ENCODE results near the gene TMEM128.
"Not testable (repeated sequence)": the region's sequence is repeated elsewhere in the genome, so short reads cannot be mapped to it uniquely, and the experiment has no call there.

TMEM128 gene

DNA sequence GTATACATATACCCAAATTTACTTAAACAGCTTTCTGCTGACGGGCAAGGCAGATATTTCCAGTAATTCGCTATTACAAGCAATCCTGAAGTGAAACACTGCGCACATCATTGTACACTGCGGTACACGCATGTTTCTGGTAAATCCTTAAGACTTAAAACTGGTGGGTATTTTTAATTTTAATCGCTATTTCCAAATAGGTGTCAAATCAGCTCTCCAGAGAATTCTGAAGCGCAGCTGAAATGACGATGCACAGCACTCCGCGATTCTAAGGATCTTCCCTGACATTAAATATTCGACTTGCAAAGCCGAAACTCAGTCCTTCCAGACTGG, 361 bp downstream of the TMEM128 start:
- Histone ChIP-seq H3K27me3 (ENCODE audit: insufficient read depth, low read length, poor library complexity, severe bottlenecking) (no peaks in the 10 kb centered on the region), H3K9me2 (replicated peaks; ENCODE audit: low read depth, low read length) (no peaks in the 10 kb centered on the region), H3F3A (ENCODE audit: low read depth) (no peaks in the 10 kb centered on the region), H4K20me1 (ENCODE audit: insufficient read depth, low read length, poor library complexity, severe bottlenecking) (no peaks in the 10 kb centered on the region), H2AFZ (ENCODE audit: low read length) (peak overlapping the region; percentile 92), H3K36me3 (ENCODE audit: insufficient read depth, low read length) (no peaks in the 10 kb centered on the region; the same call in 1 of the 2 replicates), H3K79me2 (ENCODE audit: insufficient read depth, low read length) (peaks cover 31% of the 10 kb centered on the region), H3K9me3 (ENCODE audit: insufficient read depth, low read depth, low read length) (no peaks in the 10 kb centered on the region), H3K4me1 (ENCODE audit: insufficient read depth, low read length, poor library complexity, severe bottlenecking) (peaks cover 21% of the 10 kb centered on the region), H3K4me2 (ENCODE audit: low read depth, low read length, poor library complexity, severe bottlenecking) (peak overlapping the region; percentile 93), H3K4me3 (ENCODE audit: low read length, poor library complexity, severe bottlenecking) (peak overlapping the region; percentile 94), H3K9ac (ENCODE audit: low read depth, low read length, poor library complexity, severe bottlenecking) (peak overlapping the region; percentile 95)
- no peak for TF ChIP-seq EZH2phosphoT487 (IDR thresholded peaks at IDR 0.05; ENCODE audit: borderline replicate concordance)
- TF ChIP-seq, protein P1, sequence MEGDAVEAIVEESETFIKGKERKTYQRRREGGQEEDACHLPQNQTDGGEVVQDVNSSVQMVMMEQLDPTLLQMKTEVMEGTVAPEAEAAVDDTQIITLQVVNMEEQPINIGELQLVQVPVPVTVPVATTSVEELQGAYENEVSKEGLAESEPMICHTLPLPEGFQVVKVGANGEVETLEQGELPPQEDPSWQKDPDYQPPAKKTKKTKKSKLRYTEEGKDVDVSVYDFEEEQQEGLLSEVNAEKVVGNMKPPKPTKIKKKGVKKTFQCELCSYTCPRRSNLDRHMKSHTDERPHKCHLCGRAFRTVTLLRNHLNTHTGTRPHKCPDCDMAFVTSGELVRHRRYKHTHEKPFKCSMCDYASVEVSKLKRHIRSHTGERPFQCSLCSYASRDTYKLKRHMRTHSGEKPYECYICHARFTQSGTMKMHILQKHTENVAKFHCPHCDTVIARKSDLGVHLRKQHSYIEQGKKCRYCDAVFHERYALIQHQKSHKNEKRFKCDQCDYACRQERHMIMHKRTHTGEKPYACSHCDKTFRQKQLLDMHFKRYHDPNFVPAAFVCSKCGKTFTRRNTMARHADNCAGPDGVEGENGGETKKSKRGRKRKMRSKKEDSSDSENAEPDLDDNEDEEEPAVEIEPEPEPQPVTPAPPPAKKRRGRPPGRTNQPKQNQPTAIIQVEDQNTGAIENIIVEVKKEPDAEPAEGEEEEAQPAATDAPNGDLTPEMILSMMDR (conservative IDR thresholded peaks at IDR 0.05; ENCODE audit: low read length): no peak

DNA sequence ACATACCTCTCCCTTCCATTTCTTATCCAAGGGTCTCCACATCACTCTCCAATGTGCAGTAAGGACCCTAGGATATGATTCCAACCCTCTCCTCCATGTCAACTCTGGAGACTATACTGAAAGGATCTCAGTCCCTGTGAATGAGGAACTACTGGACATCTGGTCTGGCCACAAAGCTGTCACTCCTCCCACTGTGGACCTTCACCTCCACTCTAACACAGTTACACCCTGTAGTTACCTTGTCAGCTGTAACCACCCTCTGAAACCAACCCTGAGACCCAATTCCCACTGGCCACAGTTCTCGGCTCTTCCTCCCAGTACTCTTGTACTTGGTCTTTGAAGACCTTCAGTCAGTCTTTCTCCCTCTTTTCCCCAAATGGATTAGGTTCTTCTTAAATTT, 2.9 kb downstream of the TMEM128 start:
- Histone ChIP-seq H3K4me1 (ENCODE audit: insufficient read depth, low read length, poor library complexity, severe bottlenecking) (peaks cover 21% of the 10 kb centered on the region), H3K9me2 (replicated peaks; ENCODE audit: low read depth, low read length) (no peaks in the 10 kb centered on the region), H3F3A (ENCODE audit: low read depth) (no peaks in the 10 kb centered on the region), H2AFZ (ENCODE audit: low read length) (no peak overlapping the region), H3K9ac (ENCODE audit: low read depth, low read length, poor library complexity, severe bottlenecking) (no peak overlapping the region), H3K79me2 (ENCODE audit: insufficient read depth, low read length) (peaks cover 31% of the 10 kb centered on the region), H3K4me2 (ENCODE audit: low read depth, low read length, poor library complexity, severe bottlenecking) (no peak overlapping the region), H3K27me3 (ENCODE audit: insufficient read depth, low read length, poor library complexity, severe bottlenecking) (no peaks in the 10 kb centered on the region), H3K4me3 (ENCODE audit: low read length, poor library complexity, severe bottlenecking) (no peak overlapping the region), H4K20me1 (ENCODE audit: insufficient read depth, low read length, poor library complexity, severe bottlenecking) (no peaks in the 10 kb centered on the region), H3K36me3 (ENCODE audit: insufficient read depth, low read length) (peaks cover 10% of the 10 kb centered on the region; the same call in 1 of the 2 replicates), H3K9me3 (ENCODE audit: insufficient read depth, low read depth, low read length) (no peaks in the 10 kb centered on the region)
- no peak for TF ChIP-seq EZH2phosphoT487 (IDR thresholded peaks at IDR 0.05; ENCODE audit: borderline replicate concordance)
- TF ChIP-seq, protein P1 (conservative IDR thresholded peaks at IDR 0.05; ENCODE audit: low read length): no peak

DNA sequence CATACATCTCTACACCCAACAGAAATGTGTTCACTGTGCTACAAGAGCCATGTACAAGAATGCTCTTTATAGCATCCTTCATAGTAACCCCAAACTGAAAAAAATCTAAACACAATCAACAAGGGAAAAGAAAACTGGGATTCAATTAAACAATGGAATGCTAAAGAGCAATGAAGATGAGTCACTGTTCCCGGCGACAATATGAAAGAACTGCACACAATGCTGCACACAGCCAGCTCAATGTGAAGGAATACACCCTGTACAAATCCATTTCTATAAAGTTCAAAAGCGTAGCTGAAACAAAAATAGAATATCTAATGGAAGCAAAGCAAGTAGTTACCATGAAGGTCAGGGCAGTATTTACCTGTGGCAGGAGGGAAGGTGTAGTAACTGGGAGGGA, 8.5 kb downstream of the TMEM128 start:
- not testable (repeated sequence) for H3K27me3 ChIP-seq (ENCODE audit: insufficient read depth, low read length, poor library complexity, severe bottlenecking); H3K9ac ChIP-seq (ENCODE audit: low read depth, low read length, poor library complexity, severe bottlenecking); H3K4me3 ChIP-seq (ENCODE audit: low read length, poor library complexity, severe bottlenecking); H3K4me2 ChIP-seq (ENCODE audit: low read depth, low read length, poor library complexity, severe bottlenecking); H3K9me2 ChIP-seq (replicated peaks; ENCODE audit: low read depth, low read length); H3K9me3 ChIP-seq (ENCODE audit: insufficient read depth, low read depth, low read length); H3F3A ChIP-seq (ENCODE audit: low read depth); H4K20me1 ChIP-seq (ENCODE audit: insufficient read depth, low read length, poor library complexity, severe bottlenecking); H3K79me2 ChIP-seq (ENCODE audit: insufficient read depth, low read length); H2AFZ ChIP-seq (ENCODE audit: low read length); H3K4me1 ChIP-seq (ENCODE audit: insufficient read depth, low read length, poor library complexity, severe bottlenecking)
- peaks cover 23% of the 10 kb centered on the region; the same call in 1 of the 2 replicates for H3K36me3 ChIP-seq (ENCODE audit: insufficient read depth, low read length)

DNA sequence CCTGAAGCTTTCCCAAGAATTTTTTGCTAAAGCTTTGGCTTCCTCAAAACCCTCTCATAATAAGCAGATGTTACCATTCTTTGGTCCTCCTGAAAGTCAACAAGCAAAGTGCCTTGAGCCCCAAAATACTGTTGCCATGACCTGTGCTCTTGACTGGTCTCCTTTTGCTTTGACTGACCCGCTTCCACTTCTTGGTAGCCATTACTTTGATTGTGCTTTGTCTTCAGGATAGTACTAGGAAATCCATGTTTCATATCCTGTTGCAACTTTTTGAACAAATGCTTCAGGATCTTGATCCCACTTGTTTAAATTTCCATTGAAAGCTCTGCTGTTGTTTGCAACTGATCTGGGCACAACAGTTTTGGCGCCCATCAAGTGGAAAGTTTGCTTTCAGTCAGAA, 14.4 kb downstream of the TMEM128 start:
- no peak overlapping the region for H3K4me3 ChIP-seq (ENCODE audit: low read length, poor library complexity, severe bottlenecking)
- no peak overlapping the region for H2AFZ ChIP-seq (ENCODE audit: low read length)
- TF ChIP-seq EZH2phosphoT487 (IDR thresholded peaks at IDR 0.05; ENCODE audit: borderline replicate concordance): no peak
- TF ChIP-seq, protein P1 (conservative IDR thresholded peaks at IDR 0.05; ENCODE audit: low read length): no peak
- H3K9me2 ChIP-seq (replicated peaks; ENCODE audit: low read depth, low read length): no peaks in the 10 kb centered on the region
- no peaks in the 10 kb centered on the region for H3K79me2 ChIP-seq (ENCODE audit: insufficient read depth, low read length)
- H4K20me1 ChIP-seq (ENCODE audit: insufficient read depth, low read length, poor library complexity, severe bottlenecking): no peaks in the 10 kb centered on the region
- H3K36me3 ChIP-seq (ENCODE audit: insufficient read depth, low read length): peaks cover 6% of the 10 kb centered on the region; the same call in 1 of the 2 replicates
- H3K9me3 ChIP-seq (ENCODE audit: insufficient read depth, low read depth, low read length): no peaks in the 10 kb centered on the region
- H3K27me3 ChIP-seq (ENCODE audit: insufficient read depth, low read length, poor library complexity, severe bottlenecking): no peaks in the 10 kb centered on the region
- no peak overlapping the region for H3K9ac ChIP-seq (ENCODE audit: low read depth, low read length, poor library complexity, severe bottlenecking)
- no peaks in the 10 kb centered on the region for H3F3A ChIP-seq (ENCODE audit: low read depth)
- H3K4me1 ChIP-seq (ENCODE audit: insufficient read depth, low read length, poor library complexity, severe bottlenecking): no peaks in the 10 kb centered on the region
- H3K4me2 ChIP-seq (ENCODE audit: low read depth, low read length, poor library complexity, severe bottlenecking): no peak overlapping the region
